ENCODE data around the gene TTLL5.

TTLL5 gene

GRCh38 chr14:75805646-75806045, 144.6 kb downstream of the TTLL5 start:
- no peak for DNase-seq

- no peak for DNase-seq
Measured at GRCh38 chr14:75806352-75806832, 145.3 kb downstream of the TTLL5 start.

GRCh38 chr14:75807667-75808360, 146.8 kb downstream of the TTLL5 start:
- DNase-seq = no peak

DNA sequence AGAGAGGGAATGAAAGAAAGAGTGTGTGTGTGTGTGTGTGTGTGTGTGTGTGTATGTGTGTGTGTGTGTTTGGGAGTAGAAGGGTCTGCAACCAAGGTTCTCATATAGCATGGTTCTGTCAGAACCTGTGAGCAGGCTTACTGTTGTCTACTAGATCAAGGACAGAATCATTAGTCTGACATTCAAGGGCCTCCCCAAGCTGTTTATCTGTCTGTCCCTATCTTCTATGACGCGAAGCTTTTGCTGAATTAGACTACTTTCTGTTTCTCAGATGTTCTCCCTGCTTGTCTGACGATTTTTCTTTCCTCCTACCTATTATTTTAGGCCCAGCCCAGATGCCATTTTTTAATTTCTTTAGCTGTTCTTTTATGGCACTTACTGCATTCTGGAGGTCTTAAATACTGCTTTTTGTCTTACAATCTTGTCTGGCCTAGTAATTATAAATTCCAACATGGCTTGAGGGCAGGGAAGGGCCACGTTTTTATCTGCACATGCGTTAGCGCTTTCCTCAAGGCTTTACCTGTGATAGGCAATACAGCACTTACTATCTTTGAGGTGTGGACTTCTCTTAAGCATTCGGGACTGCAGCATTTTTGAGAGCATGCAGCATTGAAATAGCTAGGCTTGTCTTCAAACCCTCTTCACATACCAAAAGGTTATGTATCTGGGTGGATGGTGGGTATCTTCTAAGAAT, 150.2 kb downstream of the TTLL5 start:
- DNase-seq = no peak

DNA sequence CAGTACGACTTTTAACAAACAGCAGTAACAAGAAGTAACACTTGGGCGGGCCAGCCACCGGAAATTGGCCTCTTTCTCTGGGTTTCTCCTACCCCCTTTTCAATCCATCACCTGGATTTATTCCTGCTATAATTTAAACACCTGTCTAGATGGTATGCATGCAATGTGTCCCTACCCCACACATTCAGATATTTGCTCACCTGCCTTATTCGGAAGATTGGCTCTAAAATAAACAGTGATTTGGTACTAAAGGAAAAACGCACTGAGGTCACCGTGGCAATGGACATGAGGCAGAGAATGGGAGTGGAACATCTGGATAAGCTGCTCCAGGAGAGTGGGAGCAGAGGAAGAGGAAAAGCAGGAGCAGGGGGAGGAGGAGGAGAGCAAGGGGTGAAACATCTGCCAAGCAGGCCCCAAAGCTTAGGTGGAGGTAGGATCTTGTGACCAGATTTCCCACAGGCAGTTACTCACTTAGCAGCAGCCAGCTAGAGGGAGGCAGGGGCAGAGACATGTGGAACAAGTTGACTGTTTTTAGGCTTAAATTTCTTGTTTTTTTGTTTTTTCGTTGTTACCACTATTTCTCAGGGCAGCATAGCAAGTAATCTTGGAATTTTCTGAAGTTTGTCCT, 150.9 kb downstream of the TTLL5 start:
- DNase-seq = no peak

DNA sequence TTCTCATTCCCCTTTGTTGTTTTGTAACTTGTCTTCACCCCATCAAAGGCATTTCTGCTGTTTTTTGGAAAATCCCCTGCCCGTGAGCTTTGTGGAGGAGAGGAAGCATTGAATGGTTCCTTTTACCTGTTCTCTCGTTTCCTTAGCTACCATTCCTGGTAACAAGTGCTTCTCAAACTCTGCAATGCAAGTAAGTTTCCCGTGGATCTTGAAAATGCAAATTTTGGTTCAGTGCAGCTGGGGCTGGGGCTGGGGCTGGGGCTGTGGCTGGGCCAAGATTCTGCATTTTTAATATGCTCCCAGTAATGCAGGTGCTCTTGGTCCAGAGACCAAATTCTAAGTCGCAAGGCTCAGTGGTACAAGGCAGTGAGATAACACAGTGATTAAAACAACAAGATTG, 151.6 kb downstream of the TTLL5 start:
- no peak for DNase-seq

DNA sequence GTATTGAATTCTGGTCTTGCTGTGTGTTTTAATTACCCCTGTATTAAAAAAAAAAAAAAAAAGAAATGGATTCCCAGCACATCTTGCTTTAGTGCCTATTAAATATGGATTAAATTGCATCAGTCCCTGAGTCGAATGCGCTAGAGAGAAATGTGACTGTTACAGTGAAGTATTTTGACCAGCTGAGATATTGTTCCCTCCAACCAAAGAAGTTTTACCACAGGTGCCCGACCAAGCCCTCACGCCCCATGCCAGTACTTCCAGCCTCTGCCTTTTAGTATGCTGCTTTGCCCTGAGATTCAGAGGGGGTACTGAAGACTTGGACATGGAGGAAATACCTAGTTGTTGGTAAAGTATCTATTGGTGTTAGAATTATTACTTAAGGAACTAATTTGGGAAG, 159.7 kb downstream of the TTLL5 start:
- no peak for DNase-seq

- no peak for DNase-seq
Measured at GRCh38 chr14:75821831-75822521, 160.9 kb downstream of the TTLL5 start.

DNA sequence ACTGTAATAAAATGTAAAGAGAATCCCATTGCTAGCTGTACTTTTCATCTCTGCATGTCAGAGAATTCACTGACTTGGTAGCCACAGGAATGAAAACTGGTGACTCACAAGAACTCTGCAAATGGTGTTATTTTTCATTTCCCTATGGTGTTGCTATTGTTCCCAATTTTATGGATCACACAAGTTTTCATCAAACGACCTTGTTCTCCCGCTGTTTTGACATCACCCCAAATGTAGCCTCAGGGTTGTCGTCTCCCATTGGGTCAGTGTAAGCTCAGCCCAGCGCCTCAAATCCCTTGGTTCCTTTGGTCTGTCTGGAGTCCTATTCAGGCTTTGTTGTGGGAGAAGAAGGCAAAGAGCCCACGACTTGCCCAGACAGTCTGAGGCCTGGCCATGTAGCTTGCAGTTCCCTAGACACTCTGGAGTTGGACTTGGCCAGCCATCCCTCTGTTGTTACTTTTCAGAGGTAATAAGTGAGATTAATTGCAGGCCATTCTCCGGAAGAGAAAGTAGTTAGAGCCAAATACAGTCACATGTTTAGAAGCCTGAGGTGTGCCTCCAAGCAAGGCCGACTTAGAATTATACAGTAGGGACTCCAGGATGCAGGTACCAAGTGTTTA, 161.6 kb downstream of the TTLL5 start:
- DNase-seq = no peak

GRCh38 chr14:75823334-75823733, 162.3 kb downstream of the TTLL5 start:
- no peak for DNase-seq

DNA sequence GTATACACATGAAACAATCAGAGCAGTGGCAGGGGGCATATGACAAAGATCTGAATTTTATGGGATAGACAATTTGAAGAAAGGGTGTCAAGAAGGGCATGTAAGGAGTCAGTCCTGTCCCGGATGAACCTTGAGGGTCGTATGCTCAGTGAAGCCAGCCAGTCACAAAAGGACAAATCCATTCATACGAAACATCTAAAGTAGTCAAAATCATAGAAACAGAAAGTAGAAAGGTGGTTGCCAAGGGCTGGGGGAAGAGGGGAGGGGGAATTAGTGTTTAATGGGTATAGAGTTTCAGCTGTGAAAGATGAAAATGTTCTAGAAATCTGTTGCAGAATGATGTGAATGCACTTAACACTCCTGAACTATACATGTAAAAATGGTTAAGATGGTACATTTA, 163.3 kb downstream of the TTLL5 start:
- no peak for DNase-seq

DNA sequence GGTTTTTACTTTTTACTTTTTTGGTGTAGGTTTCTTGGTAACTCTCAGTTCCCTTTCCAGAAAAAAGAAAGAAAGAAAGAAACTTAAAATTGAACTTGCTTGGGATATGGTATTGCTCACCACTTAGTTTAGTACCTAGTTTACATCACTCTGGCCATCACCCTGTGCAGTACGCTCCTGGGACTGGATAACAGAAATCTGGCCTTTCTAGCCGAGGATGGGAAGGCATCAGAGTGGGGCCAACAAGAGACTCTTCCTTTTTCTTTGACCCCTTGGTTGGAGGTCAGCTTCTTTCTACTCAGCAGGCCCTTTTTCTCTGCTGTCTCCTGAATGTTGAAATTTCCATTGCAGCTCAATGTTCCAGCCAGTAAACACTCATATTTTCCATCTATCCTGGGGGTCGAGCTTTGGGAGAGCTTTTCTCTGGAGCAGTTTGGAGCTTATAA, 164.1 kb downstream of the TTLL5 start:
- DNase-seq = no peak

DNA sequence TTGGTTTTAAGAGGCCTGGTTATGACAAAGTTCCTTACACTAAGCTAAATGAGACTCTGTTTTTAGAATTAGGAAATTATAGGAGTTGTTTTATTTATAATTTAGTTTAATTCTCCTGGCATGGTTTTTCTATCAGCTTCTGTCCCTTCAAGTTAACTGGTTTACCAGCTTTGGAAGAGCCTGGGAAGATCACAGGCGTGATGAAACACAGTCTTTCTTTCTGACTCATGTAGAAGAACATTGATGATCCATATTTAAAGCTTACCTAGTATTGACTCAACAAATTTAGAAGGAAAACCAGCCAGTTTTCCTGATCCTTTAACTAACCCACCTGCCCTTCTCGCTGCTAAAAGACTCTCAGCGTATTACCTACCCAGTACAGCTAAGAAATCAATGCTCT, 165.6 kb downstream of the TTLL5 start:
- no peak for DNase-seq

GRCh38 chr14:75827331-75827730, 166.3 kb downstream of the TTLL5 start:
- DNase-seq = no peak

- no peak for DNase-seq
Measured at GRCh38 chr14:75829316-75829715, 168.3 kb downstream of the TTLL5 start.

GRCh38 chr14:75831455-75831854, 170.4 kb downstream of the TTLL5 start:
- DNase-seq = no peak

GRCh38 chr14:75831952-75832351, 170.9 kb downstream of the TTLL5 start:
- DNase-seq = no peak

DNA sequence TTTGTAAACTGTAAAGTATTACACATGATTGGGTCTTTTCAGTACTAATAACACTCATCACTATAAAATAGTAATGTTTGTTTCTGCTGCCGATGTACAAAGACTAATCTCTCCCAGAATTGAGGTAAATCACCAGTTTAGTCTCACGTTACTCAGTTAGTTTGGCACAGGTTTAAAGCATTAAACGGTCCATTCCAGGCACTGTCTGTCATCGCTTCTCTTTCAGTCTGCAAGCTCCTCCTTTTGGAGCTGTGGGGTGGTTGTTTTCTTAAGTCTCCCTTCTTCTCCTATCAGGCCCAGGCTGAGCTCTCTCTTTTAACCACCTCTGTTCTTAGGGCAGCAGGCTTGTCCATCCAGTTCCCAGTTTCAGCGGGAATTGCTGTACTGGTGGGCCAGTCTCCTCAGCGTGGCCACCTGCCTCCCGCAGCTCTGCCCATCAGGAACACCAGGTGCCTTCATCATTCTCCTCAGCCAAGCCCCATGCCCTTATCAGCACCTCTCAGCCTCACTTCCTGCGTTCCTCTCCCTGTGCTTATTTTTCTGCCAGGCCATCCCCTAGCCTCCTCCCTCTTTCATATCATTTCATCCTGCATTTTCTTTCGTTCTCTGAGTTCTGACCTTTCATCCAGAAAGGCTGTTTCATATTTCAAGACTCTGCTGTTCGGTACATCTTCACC, 171.7 kb downstream of the TTLL5 start:
- DNase-seq = no peak

DNA sequence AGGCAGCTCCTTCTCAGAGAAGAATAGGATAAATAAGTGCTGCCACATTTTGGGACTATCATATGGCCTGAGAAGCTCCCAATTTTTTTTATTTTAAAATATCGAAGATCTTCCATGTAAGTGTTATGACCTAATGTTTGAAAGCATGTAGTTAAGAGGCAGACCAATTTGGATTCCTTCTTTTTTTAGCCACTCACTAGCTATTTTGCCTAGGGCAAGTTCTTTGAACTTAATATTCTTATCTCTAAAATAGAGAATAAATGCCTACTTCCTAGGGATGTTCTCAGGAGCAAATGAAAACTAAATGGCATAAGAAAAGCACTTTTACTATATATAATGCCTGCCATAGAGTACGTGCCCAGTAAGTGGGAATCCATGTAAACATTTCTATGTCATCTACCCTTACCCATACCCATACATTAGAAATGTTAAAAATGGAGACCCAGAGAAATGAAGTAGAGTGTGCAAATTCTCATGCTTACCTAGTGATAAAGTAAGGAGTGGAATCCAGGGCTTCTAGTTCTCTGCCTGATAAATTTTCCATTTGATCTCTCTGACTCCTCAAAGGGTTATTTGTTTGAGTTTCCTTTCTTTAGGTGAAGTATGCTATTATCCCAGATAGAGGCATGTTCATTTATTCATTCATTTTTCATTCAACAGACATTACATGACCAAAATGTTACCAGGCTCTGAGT, 172.4 kb downstream of the TTLL5 start:
- no peak for DNase-seq

GRCh38 chr14:75835156-75835725, 174.2 kb downstream of the TTLL5 start:
- DNase-seq = no peak

DNA sequence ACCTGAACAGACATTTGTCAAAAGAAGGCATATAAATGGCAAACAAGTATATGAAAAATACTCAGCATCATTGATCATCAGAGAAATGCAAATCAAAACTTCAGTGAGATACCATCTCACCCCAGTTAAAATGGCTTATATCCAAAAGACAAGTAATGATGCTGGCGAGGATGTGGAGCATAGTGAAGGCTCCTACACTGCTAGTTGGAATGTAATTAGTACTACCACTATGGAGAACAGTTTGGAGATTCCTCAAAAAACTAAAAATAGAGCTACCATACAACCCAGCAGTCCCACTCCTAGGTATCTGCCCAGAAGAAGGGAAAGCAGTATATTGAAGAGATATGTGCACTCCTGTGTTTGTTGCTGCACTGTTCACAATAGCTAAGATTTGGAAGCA, 174.7 kb downstream of the TTLL5 start:
- DNase-seq = no peak
